Glutamatergic neuron (in vitro differentiated cells): ENCODE data around the gene GDF10. TPM values are rescaled to one million over a fixed set of nuclear protein-coding genes. Genes with fewer than 3 reads are reported as not detected.

ENCODE experiments used
- DNase-seq: peaks from one replicate; pipeline ENCODE4 v3.0.0; 2022
- H3K27ac Mint-ChIP-seq: one replicate; pipeline ENCODE4 v1.8.0; 2020; ENCODE audit warnings: mild to moderate bottlenecking, mixed read lengths, inconsistent platforms; ENCODE audit not compliant: unreplicated experiment
- H3K27me3 Mint-ChIP-seq: one replicate; pipeline ENCODE4 v1.8.0; 2020; ENCODE audit warnings: mild to moderate bottlenecking, moderate library complexity, mixed read lengths, inconsistent platforms; ENCODE audit not compliant: unreplicated experiment
- H3K36me3 Mint-ChIP-seq: one replicate; pipeline ENCODE4 v1.8.0; 2020; ENCODE audit warnings: mild to moderate bottlenecking, mixed read lengths, inconsistent platforms; ENCODE audit not compliant: unreplicated experiment
- H3K4me1 Mint-ChIP-seq: one replicate; pipeline ENCODE4 v1.8.0; 2020; ENCODE audit warnings: mild to moderate bottlenecking, low read depth, mixed read lengths, inconsistent platforms; ENCODE audit not compliant: unreplicated experiment
- H3K4me3 Mint-ChIP-seq: one replicate; pipeline ENCODE4 v1.8.0; 2020; ENCODE audit warnings: mild to moderate bottlenecking, mixed read lengths, inconsistent platforms; ENCODE audit not compliant: unreplicated experiment
- H3K9me3 Mint-ChIP-seq: one replicate; pipeline ENCODE4 v1.8.0; 2020; ENCODE audit warnings: mild to moderate bottlenecking, moderate library complexity, mixed read lengths, inconsistent platforms; ENCODE audit not compliant: unreplicated experiment
- total RNA-seq: library from RNA; stranded (reverse); fragmentation: NEBNext Ultra II Directional; extraction: Animal tissue kit (Norgen Biotek cat#: 25700); gene quantifications from one replicate; pipeline ENCODE4 v1.2.1, GENCODE V29; 2021; ENCODE audit not compliant: unreplicated experiment
- TF ChIP-seq, protein P1 (sequence below): fragments of 200-600 bp; sonication (generic); IDR thresholded peaks from one replicate; pipeline ENCODE4 v1.5.0; 2021; ENCODE audit not compliant: partially characterized antibody, unreplicated experiment

The GDF10 gene
- total RNA-seq, 1 donor from 2014 or later, result not detected

DNA sequence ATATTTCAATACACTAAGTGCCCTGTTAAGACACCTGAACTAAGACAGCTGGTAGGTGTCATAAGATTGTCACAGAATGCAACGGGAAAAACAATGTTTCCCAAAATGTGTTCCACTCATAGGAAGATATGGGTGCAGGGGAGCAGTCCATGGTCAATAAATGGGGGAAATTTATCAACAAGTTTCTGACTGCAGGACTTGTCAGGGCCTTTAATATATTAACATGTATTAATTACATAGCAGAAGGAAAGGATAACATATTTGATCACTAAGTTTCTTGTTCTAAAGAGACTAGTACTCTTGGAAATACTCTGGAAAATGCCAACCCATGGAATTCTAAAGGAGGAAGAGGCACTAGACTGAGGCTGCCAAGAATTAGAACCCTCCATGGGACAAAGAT, 54.9 kb downstream of the GDF10 start:
- no peaks in the 10 kb centered on the region for H3K36me3 Mint-ChIP-seq
- H3K4me3 Mint-ChIP-seq, result no peak overlapping the region
- no peaks in the 10 kb centered on the region for H3K4me1 Mint-ChIP-seq
- no peak for DNase-seq
- TF ChIP-seq, protein P1, sequence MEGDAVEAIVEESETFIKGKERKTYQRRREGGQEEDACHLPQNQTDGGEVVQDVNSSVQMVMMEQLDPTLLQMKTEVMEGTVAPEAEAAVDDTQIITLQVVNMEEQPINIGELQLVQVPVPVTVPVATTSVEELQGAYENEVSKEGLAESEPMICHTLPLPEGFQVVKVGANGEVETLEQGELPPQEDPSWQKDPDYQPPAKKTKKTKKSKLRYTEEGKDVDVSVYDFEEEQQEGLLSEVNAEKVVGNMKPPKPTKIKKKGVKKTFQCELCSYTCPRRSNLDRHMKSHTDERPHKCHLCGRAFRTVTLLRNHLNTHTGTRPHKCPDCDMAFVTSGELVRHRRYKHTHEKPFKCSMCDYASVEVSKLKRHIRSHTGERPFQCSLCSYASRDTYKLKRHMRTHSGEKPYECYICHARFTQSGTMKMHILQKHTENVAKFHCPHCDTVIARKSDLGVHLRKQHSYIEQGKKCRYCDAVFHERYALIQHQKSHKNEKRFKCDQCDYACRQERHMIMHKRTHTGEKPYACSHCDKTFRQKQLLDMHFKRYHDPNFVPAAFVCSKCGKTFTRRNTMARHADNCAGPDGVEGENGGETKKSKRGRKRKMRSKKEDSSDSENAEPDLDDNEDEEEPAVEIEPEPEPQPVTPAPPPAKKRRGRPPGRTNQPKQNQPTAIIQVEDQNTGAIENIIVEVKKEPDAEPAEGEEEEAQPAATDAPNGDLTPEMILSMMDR, result no peak
- H3K27me3 Mint-ChIP-seq, result peaks cover 2% of the 10 kb centered on the region
- peaks cover 5% of the 10 kb centered on the region for H3K9me3 Mint-ChIP-seq
- H3K27ac Mint-ChIP-seq, result no peak overlapping the region

DNA sequence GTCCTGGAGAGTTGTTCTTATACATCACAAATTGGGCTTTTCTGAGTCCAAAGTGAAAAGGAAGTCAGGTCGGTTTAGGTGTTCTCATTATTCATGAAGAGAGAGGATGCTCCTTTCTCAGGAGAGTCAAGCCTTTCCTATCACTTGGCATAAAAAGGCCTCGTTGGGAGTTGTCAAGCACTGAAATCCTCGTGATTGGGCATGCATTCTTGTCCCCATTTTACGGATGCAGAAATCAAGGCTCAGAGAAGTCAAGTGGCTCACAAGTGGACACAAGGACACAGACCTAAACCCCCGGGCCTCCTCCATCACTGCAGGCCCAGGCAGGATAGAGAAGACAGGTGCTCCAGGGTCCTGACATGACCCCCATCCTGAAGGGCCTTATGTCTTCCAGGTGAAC, 56.7 kb downstream of the GDF10 start:
- TF ChIP-seq, protein P1, result no peak
- no peak overlapping the region for H3K27ac Mint-ChIP-seq
- no peaks in the 10 kb centered on the region for H3K4me1 Mint-ChIP-seq
- H3K27me3 Mint-ChIP-seq, result peaks cover 2% of the 10 kb centered on the region
- peaks cover 5% of the 10 kb centered on the region for H3K9me3 Mint-ChIP-seq
- H3K36me3 Mint-ChIP-seq, result no peaks in the 10 kb centered on the region
- DNase-seq, result no peak
- no peak overlapping the region for H3K4me3 Mint-ChIP-seq

DNA sequence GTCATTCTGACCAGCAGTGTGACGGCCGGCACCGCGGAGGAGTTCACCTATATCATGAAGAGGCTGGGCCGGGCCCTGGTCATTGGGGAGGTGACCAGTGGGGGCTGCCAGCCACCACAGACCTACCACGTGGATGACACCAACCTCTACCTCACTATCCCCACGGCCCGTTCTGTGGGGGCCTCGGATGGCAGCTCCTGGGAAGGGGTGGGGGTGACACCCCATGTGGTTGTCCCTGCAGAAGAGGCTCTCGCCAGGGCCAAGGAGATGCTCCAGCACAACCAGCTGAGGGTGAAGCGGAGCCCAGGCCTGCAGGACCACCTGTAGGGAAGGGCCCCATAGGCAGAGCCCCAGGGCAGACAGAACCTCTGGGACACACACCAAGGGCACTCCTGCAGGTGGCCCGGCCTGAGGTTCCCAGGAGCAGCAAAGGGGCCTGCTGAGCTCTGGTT, 57.2 kb downstream of the GDF10 start:
- H3K27me3 Mint-ChIP-seq, result peaks cover 2% of the 10 kb centered on the region
- H3K36me3 Mint-ChIP-seq, result no peaks in the 10 kb centered on the region
- no peak overlapping the region for H3K27ac Mint-ChIP-seq
- TF ChIP-seq, protein P1, result no peak
- no peaks in the 10 kb centered on the region for H3K4me1 Mint-ChIP-seq
- H3K9me3 Mint-ChIP-seq, result peaks cover 5% of the 10 kb centered on the region
- no peak overlapping the region for H3K4me3 Mint-ChIP-seq
- no peak for DNase-seq

DNA sequence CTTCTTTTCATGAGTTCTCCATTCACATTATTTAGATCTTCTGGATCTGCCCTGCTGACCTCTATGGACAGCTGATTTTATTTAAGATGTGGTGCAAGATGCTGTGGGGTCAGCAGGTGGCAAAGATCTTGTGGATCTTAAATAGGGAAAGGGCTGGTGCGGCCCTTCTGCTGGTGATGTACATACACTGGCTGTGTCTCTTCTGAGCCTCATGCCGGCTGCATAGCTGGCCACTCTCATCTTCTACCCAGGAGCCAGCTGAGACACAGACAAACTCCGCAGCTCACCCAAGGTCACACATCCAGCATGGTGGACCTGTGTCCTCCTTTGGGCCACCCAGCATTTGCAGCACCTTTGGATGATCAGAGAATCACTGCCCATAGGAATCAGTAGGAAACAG, 57.9 kb downstream of the GDF10 start:
- peaks cover 5% of the 10 kb centered on the region for H3K9me3 Mint-ChIP-seq
- no peak overlapping the region for H3K4me3 Mint-ChIP-seq
- H3K27me3 Mint-ChIP-seq, result peaks cover 2% of the 10 kb centered on the region
- H3K27ac Mint-ChIP-seq, result no peak overlapping the region
- H3K36me3 Mint-ChIP-seq, result no peaks in the 10 kb centered on the region
- TF ChIP-seq, protein P1, result no peak
- DNase-seq, result no peak
- H3K4me1 Mint-ChIP-seq, result no peaks in the 10 kb centered on the region

DNA sequence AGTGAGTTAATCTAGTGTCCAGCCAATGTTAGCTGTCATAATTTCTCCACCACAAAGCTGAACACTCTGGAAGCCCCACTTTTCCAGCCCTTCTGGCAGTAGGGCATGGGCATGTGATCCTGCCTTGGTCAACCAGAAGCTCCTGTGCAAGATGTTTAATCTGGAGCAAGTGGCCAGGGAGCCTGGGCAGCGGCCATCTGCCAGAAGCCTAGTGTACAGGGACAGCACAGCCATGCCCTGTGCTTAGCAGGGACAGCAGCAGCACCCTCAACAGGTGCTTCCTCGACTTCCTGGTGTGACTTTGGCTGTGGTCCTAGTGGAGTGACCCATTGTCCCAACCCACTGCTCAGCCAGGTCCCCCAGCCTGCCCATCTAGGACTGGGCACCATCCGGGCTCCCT, 58.5 kb downstream of the GDF10 start:
- DNase-seq, result no peak
- TF ChIP-seq, protein P1, result no peak
- H3K9me3 Mint-ChIP-seq, result peaks cover 3% of the 10 kb centered on the region
- no peak overlapping the region for H3K27ac Mint-ChIP-seq
- no peak overlapping the region for H3K4me3 Mint-ChIP-seq
- H3K36me3 Mint-ChIP-seq, result no peaks in the 10 kb centered on the region
- H3K27me3 Mint-ChIP-seq, result peaks cover 2% of the 10 kb centered on the region
- H3K4me1 Mint-ChIP-seq, result no peaks in the 10 kb centered on the region
